ENCODE measurements around the gene CHRNA4.

GRCh38 chr20:63354636-63355350, 6.4 kb downstream of the CHRNA4 start:
- TF ChIP-seq CTCF (IDR thresholded peaks at IDR 0.05) (no peak), POLR2A (IDR thresholded peaks at IDR 0.05) (no peak)
